ES-I3 (cell line): ENCODE data around the gene ADPGK.
A peak's percentile ranks its signal among the peaks of the same experiment; 100 is the strongest.

Source experiments
- H3K36me3 ChIP-seq: 2 replicates; pipeline ENCODE4 v1.6.1; 2013; ENCODE audit warnings: mild to moderate bottlenecking, low read length, control low read depth, moderate library complexity; ENCODE audit not compliant: insufficient read depth
- H3K4me1 ChIP-seq: 2 replicates; pipeline ENCODE4 v1.6.1; 2013; ENCODE audit warnings: mild to moderate bottlenecking, control low read depth, low read length; ENCODE audit not compliant: insufficient read depth
- H3K9ac ChIP-seq: 2 replicates; pipeline ENCODE4 v1.6.1; 2013; ENCODE audit warnings: low read depth, mild to moderate bottlenecking, low read length, moderate library complexity
- H3K9me3 ChIP-seq: 2 replicates; pipeline ENCODE4 v1.6.1; 2013; ENCODE audit warnings: mild to moderate bottlenecking, low read length, moderate library complexity; ENCODE audit not compliant: control insufficient read depth, insufficient read depth

ADPGK gene

GRCh38 chr15:72783004-72783639 lies 436 bp downstream of the ADPGK start:
- Histone ChIP-seq H3K9ac (peak overlapping the region; percentile 62), H3K9me3 (no peaks in the 10 kb centered on the region), H3K36me3 (no peaks in the 10 kb centered on the region), H3K4me1 (peaks cover 9% of the 10 kb centered on the region)

DNA sequence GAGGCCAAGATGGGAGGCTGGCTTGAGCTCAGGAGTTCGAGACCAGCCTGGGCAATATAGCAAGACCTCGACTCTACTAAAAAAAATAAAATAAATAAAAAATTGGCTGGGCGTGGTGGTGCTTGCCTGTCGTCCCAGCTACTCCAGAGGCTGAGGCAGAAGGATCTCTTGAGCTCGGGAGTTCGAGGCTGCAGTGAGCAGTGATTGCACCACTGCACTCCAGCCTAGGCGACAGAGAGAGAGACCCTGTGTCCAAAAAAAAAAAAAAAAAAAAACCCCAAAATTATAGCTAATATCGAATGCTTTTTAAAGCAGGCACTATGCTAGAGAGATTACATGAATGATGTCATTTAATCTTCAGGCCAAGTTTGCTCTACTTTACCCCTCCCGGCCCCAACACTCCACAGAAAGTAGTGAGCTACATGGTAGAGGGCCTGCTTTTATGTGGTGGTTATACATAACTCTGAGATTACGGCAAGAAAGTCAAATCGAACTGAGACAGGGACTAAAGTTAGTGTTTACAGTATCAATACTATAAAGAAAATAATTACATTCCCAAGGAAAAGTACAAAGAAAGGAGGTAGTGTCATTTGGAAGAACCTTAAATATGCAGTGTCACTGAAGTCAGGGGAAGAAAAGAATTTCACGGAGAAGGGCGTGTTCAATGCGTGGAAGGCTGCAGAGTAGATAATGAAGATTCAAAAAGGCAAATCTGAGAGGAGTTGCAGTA lies 1.1 kb downstream of the ADPGK start:
- Histone ChIP-seq H3K4me1 (peaks cover 9% of the 10 kb centered on the region), H3K9me3 (no peaks in the 10 kb centered on the region), H3K36me3 (no peaks in the 10 kb centered on the region), H3K9ac (peak overlapping the region; percentile 62)

- Histone ChIP-seq H3K9me3 (no peaks in the 10 kb centered on the region), H3K9ac (no peak overlapping the region), H3K4me1 (peaks cover 9% of the 10 kb centered on the region), H3K36me3 (no peaks in the 10 kb centered on the region)
These were observed 1.9 kb downstream of the ADPGK start for GRCh38 chr15:72781631-72782030.

GRCh38 chr15:72778796-72779195 lies 4.8 kb downstream of the ADPGK start:
- Histone ChIP-seq H3K4me1 (peaks cover 4% of the 10 kb centered on the region), H3K9me3 (no peaks in the 10 kb centered on the region), H3K36me3 (peaks cover 10% of the 10 kb centered on the region; the same call in 1 of the 2 replicates), H3K9ac (no peak overlapping the region)

DNA sequence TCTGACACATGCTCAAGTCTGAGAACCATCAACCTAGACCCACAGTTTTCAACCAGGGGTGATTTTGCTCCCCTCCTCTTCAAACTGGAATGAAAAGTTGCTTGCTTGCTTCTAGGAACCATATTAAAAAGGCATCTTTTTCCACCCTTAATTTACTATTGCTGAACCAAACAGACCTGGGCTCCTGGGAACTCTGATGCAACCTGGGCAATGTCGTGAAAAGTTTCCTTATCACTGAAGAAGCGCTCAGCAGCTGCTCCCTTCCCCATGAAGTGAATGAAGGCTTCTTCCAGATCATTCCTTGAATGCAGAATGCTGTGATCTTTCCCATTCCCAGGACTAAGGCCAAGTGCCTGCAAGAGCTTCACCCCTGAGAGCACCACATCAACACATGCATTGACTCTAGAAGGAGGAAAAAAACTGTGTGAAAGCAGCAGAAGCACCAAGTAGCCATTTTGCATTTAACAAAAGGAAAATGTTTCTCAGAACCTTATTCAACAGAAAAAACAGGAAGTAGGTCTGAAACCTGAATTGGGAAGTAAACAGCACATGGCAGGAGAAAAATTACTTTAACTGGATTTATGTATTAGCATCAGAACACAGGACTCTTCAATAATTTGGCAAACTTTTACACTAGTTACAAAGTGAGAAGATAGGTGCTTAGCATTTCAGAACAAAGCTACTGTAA lies 8.7 kb downstream of the ADPGK start:
- Histone ChIP-seq H3K36me3 (peaks cover 14% of the 10 kb centered on the region), H3K9ac (no peak overlapping the region), H3K4me1 (no peaks in the 10 kb centered on the region), H3K9me3 (no peaks in the 10 kb centered on the region)

- peaks cover 5% of the 10 kb centered on the region for H3K9me3 ChIP-seq
- peaks cover 18% of the 10 kb centered on the region for H3K36me3 ChIP-seq
- H3K9ac ChIP-seq, result no peak overlapping the region
- no peaks in the 10 kb centered on the region for H3K4me1 ChIP-seq
These were observed 12.2 kb downstream of the ADPGK start for GRCh38 chr15:72771329-72771725.

DNA sequence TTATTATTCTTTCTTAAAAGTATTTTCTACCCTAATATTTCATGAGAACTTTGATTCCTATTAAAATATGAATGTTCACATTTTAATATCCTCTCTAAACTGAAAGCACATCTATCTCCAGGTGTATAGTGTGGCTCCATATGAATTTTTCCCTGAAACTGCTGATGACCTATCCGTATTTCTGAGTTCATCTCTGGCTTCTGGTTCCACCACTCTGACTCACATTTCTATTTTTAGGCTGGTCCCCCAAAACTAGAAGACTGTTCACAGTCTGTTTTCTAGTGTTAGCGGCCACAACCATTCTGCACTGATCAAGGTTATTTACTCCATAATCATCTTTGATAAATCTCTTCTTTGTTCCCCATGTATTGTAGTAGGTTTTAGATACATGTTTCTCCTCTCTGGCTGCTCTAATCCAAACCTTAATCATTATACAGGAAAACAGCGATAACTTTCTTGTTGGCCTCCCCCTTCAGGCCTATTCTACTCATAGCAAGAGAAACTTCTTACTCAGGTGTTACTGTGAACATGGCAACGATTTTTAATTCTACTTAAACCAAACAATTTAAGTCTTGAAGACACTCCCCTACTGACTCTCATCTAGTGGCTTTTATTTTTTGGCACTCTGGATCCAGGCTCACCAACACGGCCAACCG lies 12.8 kb downstream of the ADPGK start:
- Histone ChIP-seq H3K9me3 (peaks cover 5% of the 10 kb centered on the region), H3K36me3 (peaks cover 18% of the 10 kb centered on the region), H3K4me1 (no peaks in the 10 kb centered on the region), H3K9ac (no peak overlapping the region)

- peaks cover 8% of the 10 kb centered on the region; the same call in 1 of the 2 replicates for H3K36me3 ChIP-seq
- H3K4me1 ChIP-seq, result no peaks in the 10 kb centered on the region
These were observed 16.8 kb downstream of the ADPGK start for GRCh38 chr15:72766780-72767179.

GRCh38 chr15:72766025-72766424 lies 17.5 kb downstream of the ADPGK start:
- Histone ChIP-seq H3K4me1 (no peaks in the 10 kb centered on the region), H3K9me3 (peaks cover 5% of the 10 kb centered on the region), H3K36me3 (peaks cover 8% of the 10 kb centered on the region; the same call in 1 of the 2 replicates), H3K9ac (no peak overlapping the region)

More at GRCh38 chr15:72766780-72767179, 16.8 kb downstream of the ADPGK start:
- Histone ChIP-seq H3K9ac (no peak overlapping the region), H3K9me3 (peaks cover 5% of the 10 kb centered on the region)

DNA sequence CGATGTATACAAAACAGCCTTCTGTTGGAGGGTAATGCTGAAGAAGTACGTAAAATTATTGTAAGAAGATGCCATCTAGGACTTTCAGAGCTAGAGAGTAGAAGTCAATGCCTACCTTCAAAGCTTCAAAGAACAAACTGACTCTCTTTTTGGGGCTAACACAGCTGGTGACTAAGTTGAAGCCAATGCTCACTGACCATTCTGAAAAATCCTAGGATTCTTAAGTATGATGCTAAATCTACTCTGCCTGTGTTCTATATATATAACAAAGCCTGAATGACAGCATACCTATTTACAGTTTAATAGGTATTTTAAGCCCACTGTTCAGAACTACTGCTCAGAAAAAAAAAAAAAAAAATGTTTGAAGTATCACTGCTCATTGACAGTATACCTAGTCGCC lies 18.9 kb downstream of the ADPGK start:
- Histone ChIP-seq H3K9me3 (peaks cover 5% of the 10 kb centered on the region), H3K4me1 (no peaks in the 10 kb centered on the region), H3K36me3 (peaks cover 8% of the 10 kb centered on the region), H3K9ac (no peak overlapping the region)

- H3K36me3 ChIP-seq, result peaks cover 6% of the 10 kb centered on the region
- H3K9ac ChIP-seq, result no peak overlapping the region
- H3K9me3 ChIP-seq, result no peaks in the 10 kb centered on the region
- H3K4me1 ChIP-seq, result peaks cover 8% of the 10 kb centered on the region; the same call in 1 of the 2 replicates
These were observed 22.8 kb downstream of the ADPGK start for GRCh38 chr15:72760590-72761260.

- no peak overlapping the region for H3K9ac ChIP-seq
- H3K36me3 ChIP-seq, result peaks cover 11% of the 10 kb centered on the region
- H3K4me1 ChIP-seq, result peaks cover 8% of the 10 kb centered on the region; the same call in 1 of the 2 replicates
- no peaks in the 10 kb centered on the region for H3K9me3 ChIP-seq
These were observed 25.4 kb downstream of the ADPGK start for GRCh38 chr15:72758182-72758581.

DNA sequence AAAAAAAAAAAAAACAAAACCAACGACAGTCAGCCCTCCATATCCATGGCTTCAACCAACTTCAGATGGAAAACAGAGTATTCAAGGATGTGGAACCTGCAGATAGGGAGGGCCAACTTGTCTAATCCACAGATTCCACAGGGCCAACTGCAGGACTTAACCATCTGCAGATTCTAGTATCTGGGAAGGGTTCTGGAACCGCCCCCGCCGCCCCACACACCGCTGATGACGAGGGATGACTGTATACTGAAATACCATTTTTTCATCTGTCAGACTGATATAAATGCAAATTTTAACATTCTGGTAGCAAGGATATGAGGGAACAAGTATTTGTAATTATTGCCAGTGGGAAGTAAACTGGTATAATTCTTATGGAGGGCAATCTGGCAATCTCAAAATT lies 29.5 kb downstream of the ADPGK start:
- Histone ChIP-seq H3K9me3 (no peaks in the 10 kb centered on the region), H3K9ac (no peak overlapping the region), H3K36me3 (peaks cover 6% of the 10 kb centered on the region), H3K4me1 (peaks cover 8% of the 10 kb centered on the region; the same call in 1 of the 2 replicates)
